ENCODE data around the gene FBXW4.

- no peak for TF ChIP-seq YY1 (IDR thresholded peaks at IDR 0.05; ENCODE audit: low read depth)
- TF ChIP-seq MAX (IDR thresholded peaks at IDR 0.05), result no peak
- no peak for TF ChIP-seq RAD21 (IDR thresholded peaks at IDR 0.05; ENCODE audit: low read depth)
- TF ChIP-seq, protein P1, sequence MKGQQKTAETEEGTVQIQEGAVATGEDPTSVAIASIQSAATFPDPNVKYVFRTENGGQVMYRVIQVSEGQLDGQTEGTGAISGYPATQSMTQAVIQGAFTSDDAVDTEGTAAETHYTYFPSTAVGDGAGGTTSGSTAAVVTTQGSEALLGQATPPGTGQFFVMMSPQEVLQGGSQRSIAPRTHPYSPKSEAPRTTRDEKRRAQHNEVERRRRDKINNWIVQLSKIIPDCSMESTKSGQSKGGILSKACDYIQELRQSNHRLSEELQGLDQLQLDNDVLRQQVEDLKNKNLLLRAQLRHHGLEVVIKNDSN (IDR thresholded peaks at IDR 0.05), result no peak
- TF ChIP-seq FOXM1 (IDR thresholded peaks at IDR 0.05; ENCODE audit: borderline replicate concordance, low read depth), result no peak
- no peak for TF ChIP-seq TCF12 (IDR thresholded peaks at IDR 0.05; ENCODE audit: low read depth)
These were observed 71.4 kb downstream of the FBXW4 start for GRCh38 chr10:101623528-101623927.
